Spleen (tissue), 7 donors: ENCODE results near the gene GSTT4.

Source experiments
- CTCF ChIP-seq, 11 experiments: fragments of 200-600 bp in 7 of 11; fragments of 450-650 bp in 4 of 11; sonication (generic) in 4 of 11; IDR thresholded peaks in 8 of 11; conservative IDR thresholded peaks in 3 of 11; 1 replicate in 7 of 11; 2 replicates in 4 of 11; pipeline versions ENCODE4 v1.4.0 to v1.8.0; 2016 to 2021; ENCODE audit warnings: antibody characterized with exemption in 11 of 11, inconsistent platforms in 4 of 11, mild to moderate bottlenecking in 1 of 11
- POLR2A ChIP-seq, 3 donors: fragments of 450-650 bp; IDR thresholded peaks; one replicate each; pipeline ENCODE4 v1.5.1; 2017; ENCODE audit warnings: antibody characterized with exemption in 3 of 3, mild to moderate bottlenecking in 1 of 3
- POLR2AphosphoS5 ChIP-seq, 3 donors: sonication (generic); formaldehyde crosslinking; IDR thresholded peaks; one replicate each; pipeline ENCODE4 v1.5.1; 2017; ENCODE audit warnings: antibody characterized with exemption in 3 of 3
- donor health status: DM: no; HTN: no; CAD: no; lungs with moderate emphysema.
- donor health status: DM: no; HTN: no; CAD: no.
- donor health status: DM: no; HTN: no; CAD: no.

DNA sequence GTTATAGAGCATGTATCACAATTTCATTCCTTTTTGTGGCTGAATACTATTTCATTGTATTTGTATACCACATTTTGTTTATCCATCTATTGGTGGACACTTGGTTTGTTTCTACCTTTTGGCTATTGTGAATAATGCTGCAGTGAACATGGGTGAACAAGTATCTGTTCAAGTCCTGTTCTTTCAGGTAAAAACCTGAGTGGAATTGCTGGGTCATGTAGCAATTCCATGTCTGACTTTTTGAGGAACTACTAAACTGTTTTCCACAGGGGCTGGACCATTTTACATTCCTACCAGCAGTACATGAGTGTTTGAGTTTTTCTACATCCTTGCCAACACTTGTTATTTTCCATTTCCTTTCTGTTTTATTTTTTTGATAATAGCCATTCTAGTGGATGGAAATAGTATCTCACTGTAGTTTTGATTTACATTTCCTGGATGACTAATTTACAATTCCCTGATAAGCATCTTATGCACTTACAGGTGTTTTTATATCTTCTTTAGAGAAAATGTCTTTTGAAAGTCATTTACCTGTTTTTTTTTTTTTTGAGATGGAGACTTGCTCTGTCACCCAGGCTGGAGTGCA, 18.0 kb upstream of the GSTT4 start:
- TF ChIP-seq CTCF (IDR thresholded peaks at IDR 0.05 in 8 of 11, conservative IDR thresholded peaks at IDR 0.05 in 3 of 11) (no peak), POLR2AphosphoS5 (IDR thresholded peaks at IDR 0.05) (no peak), POLR2A (IDR thresholded peaks at IDR 0.05) (no peak)
